MM.1S (cell line): ENCODE measurements around the gene MT1F.

Experiments used
- DNase-seq: peaks from one replicate; pipeline ENCODE4 v3.0.0-alpha.2; 2015
- H2AFZ ChIP-seq: fragments of 300-600 bp; sonication (generic); 2 replicates; pipeline ENCODE4 v1.6.0; 2016; ENCODE audit warnings: antibody characterized with exemption, low read length
- H3F3A ChIP-seq: fragments of 300-600 bp; sonication (generic); 2 replicates; pipeline ENCODE4 v1.6.1; 2016; ENCODE audit warnings: mild to moderate bottlenecking, antibody characterized with exemption, low read length, moderate library complexity, mixed read lengths; ENCODE audit not compliant: insufficient read depth
- H3K27ac ChIP-seq: fragments of 300-600 bp; sonication (generic); 2 replicates; pipeline ENCODE4 v1.5.1; 2016; ENCODE audit warnings: mild to moderate bottlenecking, low read length
- H3K27me3 ChIP-seq: fragments of 300-600 bp; sonication (generic); replicated peaks from 2 replicates; pipeline ENCODE4 v1.6.0; 2016; ENCODE audit warnings: low read length; ENCODE audit not compliant: insufficient read depth
- H3K36me3 ChIP-seq: fragments of 300-600 bp; sonication (generic); replicated peaks from 2 replicates; pipeline ENCODE4 v1.6.1; 2016; ENCODE audit warnings: mild to moderate bottlenecking, low read length, mixed read lengths; ENCODE audit not compliant: insufficient read depth
- H3K4me1 ChIP-seq: fragments of 300-600 bp; sonication (generic); 2 replicates; pipeline ENCODE4 v1.6.1; 2016; ENCODE audit warnings: low read length, mixed read lengths
- H3K4me2 ChIP-seq: fragments of 300-600 bp; sonication (generic); 2 replicates; pipeline ENCODE4 v1.6.0; 2016; ENCODE audit warnings: low read depth, low read length
- H3K4me3 ChIP-seq: fragments of 300-600 bp; sonication (generic); 2 replicates; pipeline ENCODE4 v1.5.1; 2016; ENCODE audit warnings: low read length, mixed read lengths
- H3K79me2 ChIP-seq: fragments of 300-600 bp; sonication (generic); 2 replicates; pipeline ENCODE4 v1.6.1; 2016; ENCODE audit warnings: mixed run types, low read length, mixed read lengths
- H3K9ac ChIP-seq: fragments of 300-600 bp; sonication (generic); 2 replicates; pipeline ENCODE4 v1.6.1; 2016; ENCODE audit warnings: low read length, mixed read lengths
- H3K9me2 ChIP-seq: fragments of 300-600 bp; sonication (generic); replicated peaks from 2 replicates; pipeline ENCODE4 v1.6.1; 2016; ENCODE audit warnings: mild to moderate bottlenecking, low read length, mixed read lengths; ENCODE audit not compliant: insufficient read depth
- H3K9me3 ChIP-seq: fragments of 300-600 bp; sonication (generic); replicated peaks from 2 replicates; pipeline ENCODE4 v1.6.1; 2016; ENCODE audit warnings: mild to moderate bottlenecking, low read length, mixed read lengths; ENCODE audit not compliant: insufficient read depth
- H4K20me1 ChIP-seq: fragments of 300-600 bp; sonication (generic); 2 replicates; pipeline ENCODE4 v1.6.1; 2016; ENCODE audit warnings: mild to moderate bottlenecking, low read length, moderate library complexity, mixed read lengths; ENCODE audit not compliant: insufficient read depth
- CTCF ChIP-seq: fragments of 300-600 bp; sonication (generic); IDR thresholded peaks from 2 replicates; pipeline ENCODE4 v1.5.1; 2016; ENCODE audit warnings: antibody characterized with exemption, low read length, mixed read lengths
- EZH2 ChIP-seq: fragments of 300-600 bp; sonication (generic); optimal IDR thresholded peaks from 2 replicates; pipeline ENCODE3; 2017; ENCODE audit warnings: low read depth, mild to moderate bottlenecking, antibody characterized with exemption, low read length, mixed read lengths
- EZH2phosphoT487 ChIP-seq: fragments of 300-600 bp; sonication (generic); IDR thresholded peaks from 2 replicates; pipeline ENCODE4 v1.6.1; 2018; ENCODE audit warnings: antibody characterized with exemption, low read length

Gene MT1F

GRCh38 chr16:56623637-56624036, 34.1 kb upstream of the MT1F start:
- no peak overlapping the region for H3K27ac ChIP-seq
- H3F3A ChIP-seq, result no peaks in the 10 kb centered on the region
- H3K9ac ChIP-seq, result no peak overlapping the region
- H3K9me2 ChIP-seq, result no peaks in the 10 kb centered on the region
- no peaks in the 10 kb centered on the region for H3K36me3 ChIP-seq
- no peaks in the 10 kb centered on the region for H3K4me1 ChIP-seq
- no peak for DNase-seq
- no peaks in the 10 kb centered on the region for H3K9me3 ChIP-seq
- H4K20me1 ChIP-seq, result no peaks in the 10 kb centered on the region
- no peak for TF ChIP-seq CTCF
- TF ChIP-seq EZH2, result no peak
- TF ChIP-seq EZH2phosphoT487, result no peak
- H3K4me3 ChIP-seq, result no peak overlapping the region
- H3K27me3 ChIP-seq, result peaks cover 40% of the 10 kb centered on the region
- no peaks in the 10 kb centered on the region for H3K79me2 ChIP-seq
- H2AFZ ChIP-seq, result no peak overlapping the region
- H3K4me2 ChIP-seq, result no peak overlapping the region

GRCh38 chr16:56625140-56625942, 32.4 kb upstream of the MT1F start, which contains the start of gene MT1E:
MT1E (plus strand) TSS chr16:56625781; CDS start chr16:56625852, 71 bp downstream.
- Histone ChIP-seq H3K79me2 (no peaks in the 10 kb centered on the region), H3K4me1 (no peaks in the 10 kb centered on the region), H2AFZ (no peak within 1 kb of the TSS), H3K4me2 (no peak within 1 kb of the TSS), H3K27ac (no peak within 1 kb of the TSS), H3K9me2 (no peaks in the 10 kb centered on the region), H3K9me3 (no peaks in the 10 kb centered on the region), H3F3A (no peaks in the 10 kb centered on the region), H3K36me3 (no peaks in the 10 kb centered on the region), H4K20me1 (no peaks in the 10 kb centered on the region), H3K4me3 (no peak within 1 kb of the TSS), H3K27me3 (peaks cover 32% of the 10 kb centered on the region), H3K9ac (no peak within 1 kb of the TSS)
- TF ChIP-seq CTCF (no peak), EZH2phosphoT487 (no peak), EZH2 (no peak)
- DNase-seq, result no peak

GRCh38 chr16:56625943-56626654, 31.7 kb upstream of the MT1F start:
- Histone ChIP-seq H3K9me3 (no peaks in the 10 kb centered on the region), H3K79me2 (no peaks in the 10 kb centered on the region), H3K9ac (no peak overlapping the region), H3K4me3 (no peak overlapping the region), H2AFZ (no peak overlapping the region), H3K4me1 (no peaks in the 10 kb centered on the region), H3K4me2 (no peak overlapping the region), H4K20me1 (no peaks in the 10 kb centered on the region), H3K27me3 (peaks cover 34% of the 10 kb centered on the region), H3K9me2 (no peaks in the 10 kb centered on the region), H3K36me3 (no peaks in the 10 kb centered on the region), H3K27ac (no peak overlapping the region), H3F3A (no peaks in the 10 kb centered on the region)
- TF ChIP-seq EZH2 (no peak), EZH2phosphoT487 (no peak), CTCF (no peak)
- no peak for DNase-seq
